Right lobe of liver (tissue), 4 donors: Measurements from ENCODE around the gene ENOX1.

Experiments
- CTCF ChIP-seq, 4 donors: fragments of 200-600 bp in 3 of 4; fragments of 450-650 bp in 1 of 4; IDR thresholded peaks; one replicate each; pipeline versions ENCODE4 v1.5.1 to v1.8.0; 2016 to 2022; ENCODE audit warnings: antibody characterized with exemption in 4 of 4, mild to moderate bottlenecking in 2 of 4
- POLR2A ChIP-seq: fragments of 450-650 bp; IDR thresholded peaks from one replicate; pipeline ENCODE4 v1.6.1; 2017; ENCODE audit warnings: antibody characterized with exemption, mild to moderate bottlenecking
- donor health status: DM: no; HTN: no; CAD: no.
- donor health status: DM: no; HTN: no; CAD: no.
- donor health status: DM: no; HTN: yes; CAD: no.

DNA sequence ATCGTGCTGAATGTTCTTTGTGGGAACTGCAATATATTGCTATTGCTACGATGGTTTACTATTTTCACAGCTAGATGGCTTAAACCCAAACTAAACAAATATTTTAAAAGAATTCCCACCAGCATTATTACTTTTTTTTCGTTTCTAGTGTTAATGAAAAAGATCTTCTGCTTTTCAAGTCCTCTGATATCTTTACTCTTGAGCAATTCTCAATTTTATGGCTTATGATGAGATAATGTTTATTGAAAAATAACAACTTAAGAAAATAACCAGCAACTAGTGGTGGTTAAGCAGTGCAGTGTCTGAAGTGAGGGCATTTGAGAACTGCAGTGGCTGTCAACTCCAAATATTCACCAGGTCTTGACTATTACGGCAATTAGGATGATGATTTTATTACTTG is 360.4 kb downstream of the ENOX1 start:
- TF ChIP-seq CTCF (IDR thresholded peaks at IDR 0.05) (no peak), POLR2A (no peak)
